ENCODE data around the gene SLC17A2. TPM values are rescaled to one million over a fixed set of nuclear protein-coding genes. Genes with fewer than 3 reads are reported as not detected.

The SLC17A2 gene
- total and polyA plus RNA-seq, 2 of the 8 experiments (the other 6 are each of a cell fraction or from before 2014, with no cell fraction given): not detected

GRCh38 chr6:25927178-25927577, 3.3 kb downstream of the SLC17A2 start:
- 90% methylated on average over 2 of the region's 2 CpGs; no CpG with 5 or more reads in 1 of the 2 experiments for WGBS, 2 experiments (ENCODE audit: extremely low coverage in 1 of 2, insufficient coverage in 1 of 2, insufficient read length in 1 of 2, insufficient replicate concordance in 2 of 2, low coverage in 1 of 2, low lambda C conversion rate in 2 of 2, missing lambda C conversion rate in 1 of 2)
- H3K79me1 ChIP-seq (ENCODE audit: low read depth, low read length): no peaks in the 10 kb centered on the region
- POLR2A ChIA-PET (ENCODE audit: partially characterized antibody): no interaction called here

More at GRCh38 chr6:25927178-25927577, 3.3 kb downstream of the SLC17A2 start:
- Histone ChIP-seq H3K4ac (replicated peaks; ENCODE audit: insufficient read length, low read depth, low read length) (no peak overlapping the region), H3K18ac (ENCODE audit: extremely low read depth, low read length) (no peak overlapping the region), H3K27ac (ENCODE audit: low read depth, low read length) (no peak overlapping the region), H2BK12ac (ENCODE audit: low read depth, low read length) (no peak overlapping the region), H3K79me2 (ENCODE audit: control insufficient read depth in 1 of 2, insufficient read depth in 2 of 2, low read length in 2 of 2) (no peaks in the 10 kb centered on the region), H3K23ac (ENCODE audit: insufficient read length) (no peak overlapping the region), H3K9ac (replicated peaks in 1 of 4; ENCODE audit: extremely low read depth in 1 of 4, low read depth in 3 of 4, low read length in 3 of 4) (no peak overlapping the region), H2BK120ac (replicated peaks; ENCODE audit: low read depth, low read length) (no peak overlapping the region), H4K91ac (replicated peaks; ENCODE audit: insufficient read length, low read length) (no peak overlapping the region), H3K36me3 (ENCODE audit: control insufficient read depth in 2 of 4, insufficient read depth in 4 of 4, low read length in 3 of 4) (no peaks in the 10 kb centered on the region), H4K8ac (ENCODE audit: extremely low read depth, insufficient read depth, low read length) (no peak overlapping the region), H2AFZ (ENCODE audit: low read length) (no peak overlapping the region), H3K14ac (ENCODE audit: insufficient read length) (no peak overlapping the region), H3K23me2 (ENCODE audit: low read depth, low read length) (no peaks in the 10 kb centered on the region), H3K56ac (replicated peaks; ENCODE audit: insufficient read length, low read depth, low read length) (no peak overlapping the region), H3K4me1 (replicated peaks in 1 of 4; ENCODE audit: control insufficient read depth in 3 of 4, insufficient read depth in 4 of 4, low read length in 3 of 4) (no peaks in the 10 kb centered on the region), H2AK5ac (ENCODE audit: low read depth, low read length) (no peak overlapping the region), H3K4me2 (ENCODE audit: insufficient read depth in 1 of 2, low read depth in 2 of 2, low read length in 2 of 2) (no peak overlapping the region), H2BK15ac (ENCODE audit: low read length) (no peak overlapping the region), H3K4me3 (ENCODE audit: extremely low read depth in 1 of 4, insufficient read depth in 2 of 4, low read depth in 3 of 4, low read length in 4 of 4) (no peak overlapping the region), H4K5ac (ENCODE audit: insufficient read length, low read depth, low read length) (no peak overlapping the region), H3K27me3 (replicated peaks in 1 of 4; ENCODE audit: control insufficient read depth in 3 of 4, extremely low read depth in 1 of 4, insufficient read depth in 3 of 4, low read length in 3 of 4) (no peaks in the 10 kb centered on the region), H3K9me3 (ENCODE audit: insufficient read depth in 2 of 2, low read depth in 1 of 2, low read length in 1 of 2) (no peaks in the 10 kb centered on the region), H2BK20ac (ENCODE audit: low read length) (no peak overlapping the region), H4K20me1 (replicated peaks in 1 of 2; ENCODE audit: control insufficient read depth in 1 of 2, insufficient read depth in 2 of 2, low read length in 2 of 2) (no peaks in the 10 kb centered on the region), H2BK5ac (ENCODE audit: low read depth, low read length) (no peak overlapping the region)
- FAIRE-seq: no peak
- TF ChIP-seq ATF3 (IDR thresholded peaks at IDR 0.05; ENCODE audit: insufficient read depth, low read depth, low read length) (no peak), CHD1 (IDR thresholded peaks at IDR 0.05; ENCODE audit: low read depth, low read length) (no peak), TAF1 (IDR thresholded peaks at IDR 0.05; ENCODE audit: low read depth, low read length) (no peak)
- no peak for DNase-seq (ENCODE audit: low read depth in 1 of 2, low spot score in 2 of 2)
- CTCF ChIA-PET (ENCODE audit: partially characterized antibody): no interaction called here

All from H1 (cell line).